Spleen (tissue), 7 donors: ENCODE results near the gene OR6B3.

ENCODE experiments used
- POLR2A ChIP-seq, 3 donors: fragments of 450-650 bp; IDR thresholded peaks; one replicate each; pipeline ENCODE4 v1.5.1; 2017; ENCODE audit warnings: antibody characterized with exemption in 3 of 3, mild to moderate bottlenecking in 1 of 3
- TF ChIP-seq, protein P1 (sequence below), 11 experiments: fragments of 200-600 bp in 7 of 11; fragments of 450-650 bp in 4 of 11; sonication (generic) in 4 of 11; IDR thresholded peaks in 8 of 11; conservative IDR thresholded peaks in 3 of 11; 1 replicate in 7 of 11; 2 replicates in 4 of 11; pipeline versions ENCODE4 v1.4.0 to v1.8.0; 2016 to 2021; ENCODE audit warnings: antibody characterized with exemption in 11 of 11, inconsistent platforms in 4 of 11, mild to moderate bottlenecking in 1 of 11
- donor health status: DM: no; HTN: no; CAD: no; lungs with moderate emphysema.
- donor health status: DM: no; HTN: no; CAD: no.
- donor health status: DM: no; HTN: no; CAD: no.

DNA sequence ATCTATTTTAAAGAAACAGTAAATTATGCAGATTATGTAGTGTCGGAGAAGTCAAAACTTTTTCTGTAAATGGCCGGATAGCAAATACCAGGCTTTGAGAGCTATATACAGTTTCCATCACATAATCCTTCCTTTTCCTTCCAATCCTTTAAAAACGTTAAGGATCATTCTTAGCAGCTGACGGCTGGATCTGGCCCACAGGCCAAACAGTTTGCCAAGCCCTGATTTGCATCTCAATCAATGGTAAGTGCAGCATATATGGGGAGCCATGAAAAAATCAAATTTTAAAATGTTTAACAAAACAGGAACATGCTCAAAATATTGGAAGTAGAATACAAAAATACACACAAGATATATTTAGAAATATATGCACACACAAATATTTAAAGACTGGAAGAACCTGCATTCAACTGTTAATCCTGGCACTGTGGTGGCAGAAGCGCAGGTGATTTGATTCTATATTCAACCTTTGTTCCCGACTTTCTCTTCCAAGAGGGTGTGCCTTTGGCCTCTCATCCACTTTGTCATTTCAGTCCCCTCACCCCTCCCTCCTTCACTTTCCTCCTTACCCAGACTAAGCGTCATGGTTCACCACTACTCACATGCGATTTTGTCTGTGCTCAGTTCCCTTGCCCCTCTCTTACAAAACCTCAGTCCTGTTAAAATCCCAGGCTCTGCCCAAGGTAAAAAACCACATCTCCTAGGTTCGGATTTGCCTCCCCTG, 55.5 kb downstream of the OR6B3 start:
- TF ChIP-seq, protein P1, sequence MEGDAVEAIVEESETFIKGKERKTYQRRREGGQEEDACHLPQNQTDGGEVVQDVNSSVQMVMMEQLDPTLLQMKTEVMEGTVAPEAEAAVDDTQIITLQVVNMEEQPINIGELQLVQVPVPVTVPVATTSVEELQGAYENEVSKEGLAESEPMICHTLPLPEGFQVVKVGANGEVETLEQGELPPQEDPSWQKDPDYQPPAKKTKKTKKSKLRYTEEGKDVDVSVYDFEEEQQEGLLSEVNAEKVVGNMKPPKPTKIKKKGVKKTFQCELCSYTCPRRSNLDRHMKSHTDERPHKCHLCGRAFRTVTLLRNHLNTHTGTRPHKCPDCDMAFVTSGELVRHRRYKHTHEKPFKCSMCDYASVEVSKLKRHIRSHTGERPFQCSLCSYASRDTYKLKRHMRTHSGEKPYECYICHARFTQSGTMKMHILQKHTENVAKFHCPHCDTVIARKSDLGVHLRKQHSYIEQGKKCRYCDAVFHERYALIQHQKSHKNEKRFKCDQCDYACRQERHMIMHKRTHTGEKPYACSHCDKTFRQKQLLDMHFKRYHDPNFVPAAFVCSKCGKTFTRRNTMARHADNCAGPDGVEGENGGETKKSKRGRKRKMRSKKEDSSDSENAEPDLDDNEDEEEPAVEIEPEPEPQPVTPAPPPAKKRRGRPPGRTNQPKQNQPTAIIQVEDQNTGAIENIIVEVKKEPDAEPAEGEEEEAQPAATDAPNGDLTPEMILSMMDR (IDR thresholded peaks at IDR 0.05 in 8 of 11, conservative IDR thresholded peaks at IDR 0.05 in 3 of 11) = no peak
- no peak for TF ChIP-seq POLR2A (IDR thresholded peaks at IDR 0.05)
